ENCODE data around the gene ELOVL5.

GRCh38 chr6:53268858-53269608 is 79.7 kb downstream of the ELOVL5 start:
- no peak for TF ChIP-seq POLR2A (IDR thresholded peaks at IDR 0.05)
- TF ChIP-seq CTCF (IDR thresholded peaks at IDR 0.05 in 4 of 5, conservative IDR thresholded peaks at IDR 0.05 in 1 of 5) = no peak

Measured in gastrocnemius medialis (tissue), 4 donors.